Caco-2 (cell line): Measurements from ENCODE around the gene KRTAP9-2. TPM values are rescaled to one million over a fixed set of nuclear protein-coding genes. Genes with fewer than 3 reads are reported as not detected.
"Not testable (repeated sequence)": the region's sequence is repeated elsewhere in the genome, so short reads cannot be mapped to it uniquely, and the experiment has no call there.

ENCODE experiments used
- BruUV-seq: library from RNA; stranded (reverse); fragments of 400-500 nt; replicated peaks from 2 replicates; lab custom pipeline; 2021; lab: Mats Ljungman, UMichigan
- CTCF ChIA-PET: fragments of 300-600 bp; sonication (Branson Sonifier 250); formaldehyde crosslinking; loops from one replicate; lab custom pipeline; 2022; ENCODE audit warnings: antibody characterized with exemption; lab: Charles Lee
- POLR2A ChIA-PET: fragments of 300-600 bp; sonication (Branson Sonifier 250); formaldehyde crosslinking; loops from one replicate; lab custom pipeline; 2022; ENCODE audit warnings: antibody characterized with exemption; lab: Charles Lee
- DNase-seq, 2 experiments: peaks; one replicate each; pipeline versions ENCODE4 v3.0.0 to v3.0.0-alpha.2; 2020 to 2022
- H3K27me3 ChIP-seq: replicated peaks from 2 replicates; pipeline ENCODE4 v1.6.0; 2011; ENCODE audit warnings: low read length; ENCODE audit not compliant: control insufficient read depth, insufficient read depth
- H3K36me3 ChIP-seq: 2 replicates; pipeline ENCODE4 v1.5.1; 2011; ENCODE audit warnings: low read length; ENCODE audit not compliant: control insufficient read depth, insufficient read depth
- H3K4me1 ChIP-seq: fragments of 250-450 bp; sonication (Bioruptor Pico); 2 replicates; pipeline ENCODE4 v1.5.1; 2020; ENCODE audit warnings: mild to moderate bottlenecking
- H3K4me3 ChIP-seq: 2 replicates; pipeline ENCODE4 v1.5.1; 2011; ENCODE audit warnings: low read depth, mild to moderate bottlenecking, control low read depth, low read length
- H3K9me3 ChIP-seq: fragments of 250-450 bp; sonication (Bioruptor Pico); 2 replicates; pipeline ENCODE4 v1.5.1; 2020; ENCODE audit warnings: mild to moderate bottlenecking, moderate library complexity
- H3K27ac Mint-ChIP-seq: one replicate; pipeline ENCODE4 v1.8.0; 2022; ENCODE audit warnings: mixed read lengths; ENCODE audit not compliant: unreplicated experiment
- H3K27me3 Mint-ChIP-seq: one replicate; pipeline ENCODE4 v1.8.0; 2022; ENCODE audit warnings: mixed read lengths; ENCODE audit not compliant: insufficient read depth, unreplicated experiment
- H3K36me3 Mint-ChIP-seq: one replicate; pipeline ENCODE4 v1.8.0; 2022; ENCODE audit warnings: mild to moderate bottlenecking, mixed read lengths; ENCODE audit not compliant: insufficient read depth, unreplicated experiment
- H3K4me1 Mint-ChIP-seq: one replicate; pipeline ENCODE4 v1.8.0; 2022; ENCODE audit warnings: low read depth, mixed read lengths; ENCODE audit not compliant: unreplicated experiment
- H3K4me3 Mint-ChIP-seq: one replicate; pipeline ENCODE4 v1.8.0; 2022; ENCODE audit warnings: mild to moderate bottlenecking, moderate library complexity, mixed read lengths; ENCODE audit not compliant: unreplicated experiment
- H3K9me3 Mint-ChIP-seq: one replicate; pipeline ENCODE4 v1.8.0; 2022; ENCODE audit warnings: mixed read lengths; ENCODE audit not compliant: unreplicated experiment
- intact Hi-C: fragments of 100-400 bp; cut with micrococcal nuclease; formaldehyde crosslinking; loops from one replicate; pipeline ENCODE4 v1.10.0; 2022; ENCODE audit not compliant: unreplicated experiment
- total RNA-seq: library from RNA; stranded (reverse); gene quantifications from 2 replicates; pipeline ENCODE4 v1.2.3, GENCODE V29; 2022
- TF ChIP-seq, protein P1 (sequence below), 2 experiments: fragments of 200-600 bp in 1 of 2; IDR thresholded peaks; 1 replicate in 1 of 2; 2 replicates in 1 of 2; pipeline versions ENCODE4 v1.5.1 to v1.8.0; 2011 to 2022; ENCODE audit warnings: antibody characterized with exemption in 1 of 2, control low read depth in 1 of 2, inconsistent platforms in 1 of 2, low read depth in 1 of 2, low read length in 1 of 2, mild to moderate bottlenecking in 1 of 2, moderate library complexity in 1 of 2; ENCODE audit not compliant: insufficient read depth in 1 of 2, severe bottlenecking in 1 of 2, unreplicated experiment in 1 of 2

The KRTAP9-2 gene
- total RNA-seq, 1 experiment from 2014 or later: not detected

DNA sequence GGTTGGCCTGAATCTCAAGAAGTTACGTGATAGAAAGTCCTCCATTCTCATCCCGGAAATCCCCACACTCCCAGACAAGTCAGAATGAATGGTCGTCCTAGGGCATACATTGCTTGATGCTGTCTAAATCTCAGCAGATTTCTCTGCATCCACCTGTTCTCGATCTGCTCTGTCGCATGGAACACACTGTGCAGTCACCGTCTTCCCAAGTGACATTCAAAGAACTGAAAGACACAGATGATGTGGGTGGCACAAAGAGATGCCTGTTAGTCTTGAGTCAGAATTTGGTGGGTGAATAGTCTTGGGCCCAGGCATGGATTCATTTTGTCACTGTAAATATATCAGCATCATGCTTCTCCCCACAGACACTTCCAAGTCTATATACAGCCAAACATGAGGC is 5.3 kb downstream of the KRTAP9-2 start:
- intact Hi-C loops: no loop called here
- Histone ChIP-seq H3K27me3 (no peaks in the 10 kb centered on the region), H3K4me3 (no peak overlapping the region), H3K36me3 (no peaks in the 10 kb centered on the region), H3K9me3 (no peaks in the 10 kb centered on the region), H3K4me1 (no peaks in the 10 kb centered on the region)
- POLR2A ChIA-PET: no interaction called here
- CTCF ChIA-PET: no interaction called here
- Mint-ChIP-seq H3K36me3 (no peaks in the 10 kb centered on the region), H3K27me3 (peaks cover 4% of the 10 kb centered on the region), H3K9me3 (no peaks in the 10 kb centered on the region), H3K27ac (no peak overlapping the region), H3K4me1 (no peaks in the 10 kb centered on the region), H3K4me3 (no peak overlapping the region)
- DNase-seq: no peak
- BruUV-seq: no TSS peak
- TF ChIP-seq, protein P1, sequence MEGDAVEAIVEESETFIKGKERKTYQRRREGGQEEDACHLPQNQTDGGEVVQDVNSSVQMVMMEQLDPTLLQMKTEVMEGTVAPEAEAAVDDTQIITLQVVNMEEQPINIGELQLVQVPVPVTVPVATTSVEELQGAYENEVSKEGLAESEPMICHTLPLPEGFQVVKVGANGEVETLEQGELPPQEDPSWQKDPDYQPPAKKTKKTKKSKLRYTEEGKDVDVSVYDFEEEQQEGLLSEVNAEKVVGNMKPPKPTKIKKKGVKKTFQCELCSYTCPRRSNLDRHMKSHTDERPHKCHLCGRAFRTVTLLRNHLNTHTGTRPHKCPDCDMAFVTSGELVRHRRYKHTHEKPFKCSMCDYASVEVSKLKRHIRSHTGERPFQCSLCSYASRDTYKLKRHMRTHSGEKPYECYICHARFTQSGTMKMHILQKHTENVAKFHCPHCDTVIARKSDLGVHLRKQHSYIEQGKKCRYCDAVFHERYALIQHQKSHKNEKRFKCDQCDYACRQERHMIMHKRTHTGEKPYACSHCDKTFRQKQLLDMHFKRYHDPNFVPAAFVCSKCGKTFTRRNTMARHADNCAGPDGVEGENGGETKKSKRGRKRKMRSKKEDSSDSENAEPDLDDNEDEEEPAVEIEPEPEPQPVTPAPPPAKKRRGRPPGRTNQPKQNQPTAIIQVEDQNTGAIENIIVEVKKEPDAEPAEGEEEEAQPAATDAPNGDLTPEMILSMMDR (IDR thresholded peaks at IDR 0.05; ENCODE audit: insufficient read depth in 1 of 2, low read depth in 1 of 2, low read length in 1 of 2, severe bottlenecking in 1 of 2, unreplicated experiment in 1 of 2): no peak

GRCh38 chr17:41232399-41233105 is 6.1 kb downstream of the KRTAP9-2 start, which contains the start of gene KRTAP9-3:
TSS of gene KRTAP9-3 (plus strand) at chr17:41232449. CDS start at chr17:41232502, 53 bp downstream.
- H3K4me3 Mint-ChIP-seq, H3K4me1 ChIP-seq, DNase-seq, H3K9me3 ChIP-seq, H3K27ac Mint-ChIP-seq, H3K27me3 ChIP-seq, H3K27me3 Mint-ChIP-seq, H3K36me3 ChIP-seq, H3K9me3 Mint-ChIP-seq, H3K4me3 ChIP-seq, intact Hi-C loops, BruUV-seq, CTCF ChIA-PET, H3K4me1 Mint-ChIP-seq, H3K36me3 Mint-ChIP-seq: not testable (repeated sequence)
- POLR2A ChIA-PET: interaction anchor here (0.6 kb wide), 1 partner anchor 174 kb away, joined by 6 read pairs; no protein-coding TSS in a partner anchor

DNA sequence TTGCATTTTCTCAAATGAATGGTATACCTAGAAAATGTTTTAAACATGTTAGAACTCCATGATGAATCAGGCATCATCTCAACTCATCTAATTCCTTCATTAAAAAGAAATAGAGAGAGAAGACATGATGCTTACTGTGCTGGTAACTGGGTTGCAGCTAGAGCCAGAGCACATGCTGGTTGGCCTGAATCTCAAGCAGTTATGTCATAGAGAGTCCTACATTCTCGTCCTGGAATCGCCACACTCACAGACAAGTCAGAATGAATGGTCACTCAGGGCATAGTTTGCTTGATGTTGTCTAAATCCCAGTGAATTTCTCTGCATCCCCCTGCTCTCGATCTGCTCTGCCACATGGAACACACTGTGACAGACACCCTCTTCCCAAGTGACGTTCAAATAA is 10.7 kb downstream of the KRTAP9-2 start:
- DNase-seq, H3K27ac Mint-ChIP-seq, H3K27me3 ChIP-seq, H3K36me3 Mint-ChIP-seq, POLR2A ChIA-PET, intact Hi-C loops, H3K4me1 ChIP-seq, H3K4me3 Mint-ChIP-seq, H3K36me3 ChIP-seq, CTCF ChIA-PET, H3K27me3 Mint-ChIP-seq, H3K4me3 ChIP-seq, H3K4me1 Mint-ChIP-seq, BruUV-seq, H3K9me3 ChIP-seq: not testable (repeated sequence)
- H3K9me3 Mint-ChIP-seq: peaks cover 10% of the 10 kb centered on the region

DNA sequence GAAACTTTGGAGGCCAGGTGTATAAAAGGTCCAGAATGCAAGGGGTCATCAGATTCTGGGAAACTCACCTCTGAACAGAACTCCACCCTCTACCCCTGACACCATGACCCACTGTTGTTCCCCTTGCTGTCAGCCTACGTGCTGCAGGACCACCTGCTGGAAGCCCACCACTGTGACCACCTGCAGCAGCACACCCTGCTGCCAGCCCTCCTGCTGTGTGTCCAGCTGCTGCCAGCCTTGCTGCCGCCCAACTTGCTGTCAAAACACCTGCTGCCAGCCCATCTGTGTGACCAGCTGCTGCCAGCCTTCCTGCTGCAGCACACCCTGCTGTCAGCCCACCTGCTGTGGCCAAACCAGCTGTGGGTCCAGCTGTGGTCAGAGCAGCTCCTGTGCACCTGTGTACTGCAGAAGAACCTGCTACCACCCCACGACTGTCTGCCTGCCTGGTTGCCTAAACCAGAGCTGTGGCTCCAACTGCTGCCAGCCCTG is 11.5 kb downstream of the KRTAP9-2 start, which contains the start of gene KRTAP9-8:
KRTAP9-8 (plus strand) TSS at position 51 of the 489 bp plus-strand sequence; CDS start at position 104, 53 bp downstream.
- not testable (repeated sequence) for H3K27ac Mint-ChIP-seq, H3K9me3 ChIP-seq, H3K27me3 Mint-ChIP-seq

GRCh38 chr17:41246995-41247787 is 20.7 kb downstream of the KRTAP9-2 start:
- H3K4me1 Mint-ChIP-seq, POLR2A ChIA-PET, H3K4me1 ChIP-seq, DNase-seq, H3K36me3 ChIP-seq, H3K4me3 Mint-ChIP-seq, H3K36me3 Mint-ChIP-seq, H3K27me3 ChIP-seq, H3K27ac Mint-ChIP-seq, H3K9me3 ChIP-seq, H3K27me3 Mint-ChIP-seq, BruUV-seq, intact Hi-C loops, H3K4me3 ChIP-seq: not testable (repeated sequence)
- CTCF ChIA-PET: interaction anchor here (0.6 kb wide), 1 partner anchor 441 kb away, joined by 3 read pairs; no protein-coding TSS in a partner anchor
- H3K9me3 Mint-ChIP-seq: peaks cover 12% of the 10 kb centered on the region

More for the DNA sequence above, 11.5 kb downstream of the KRTAP9-2 start, which contains the start of gene KRTAP9-8:
- H3K4me3 ChIP-seq, H3K4me3 Mint-ChIP-seq, DNase-seq, BruUV-seq, H3K36me3 ChIP-seq, CTCF ChIA-PET, POLR2A ChIA-PET, H3K4me1 ChIP-seq, H3K4me1 Mint-ChIP-seq, intact Hi-C loops, H3K27me3 ChIP-seq, H3K36me3 Mint-ChIP-seq: not testable (repeated sequence)
- peaks cover 19% of the 10 kb centered on the region for H3K9me3 Mint-ChIP-seq
